HG02678 (cell line): ENCODE measurements around the gene CLTRN.

Source experiments
- ATAC-seq: cut with Tn5 transposase; IDR thresholded peaks from one replicate; pipeline ENCODE4 v1.9.1; 2021; ENCODE audit warnings: mild to moderate bottlenecking, moderate library complexity; ENCODE audit not compliant: unreplicated experiment

The CLTRN gene

GRCh38 chrX:15579778-15580747 lies 84.5 kb downstream of the CLTRN start:
- no peak for ATAC-seq
